Hematopoietic multipotent progenitor cell (in vitro differentiated cells): ENCODE results near the gene CYFIP1. TPM values are rescaled to one million over a fixed set of nuclear protein-coding genes. Genes with fewer than 3 reads are reported as not detected.
A peak's percentile ranks its signal among the peaks of the same experiment; 100 is the strongest.
"Not testable (repeated sequence)": the region's sequence is repeated elsewhere in the genome, so short reads cannot be mapped to it uniquely, and the experiment has no call there.

Source experiments
- DNase-seq, 3 donors: peaks; one replicate each; pipeline ENCODE4 v3.0.0-alpha.2; 2011 to 2015; ENCODE audit warnings: low read depth in 2 of 3, low spot score in 2 of 3
- total RNA-seq: library from RNA; depleted of rRNA; stranded (reverse); fragments of >200 nt; gene quantifications from one replicate; pipeline ENCODE4 v1.2.3, GENCODE V29; 2012

Gene CYFIP1
- total RNA-seq: 110 TPM

DNA sequence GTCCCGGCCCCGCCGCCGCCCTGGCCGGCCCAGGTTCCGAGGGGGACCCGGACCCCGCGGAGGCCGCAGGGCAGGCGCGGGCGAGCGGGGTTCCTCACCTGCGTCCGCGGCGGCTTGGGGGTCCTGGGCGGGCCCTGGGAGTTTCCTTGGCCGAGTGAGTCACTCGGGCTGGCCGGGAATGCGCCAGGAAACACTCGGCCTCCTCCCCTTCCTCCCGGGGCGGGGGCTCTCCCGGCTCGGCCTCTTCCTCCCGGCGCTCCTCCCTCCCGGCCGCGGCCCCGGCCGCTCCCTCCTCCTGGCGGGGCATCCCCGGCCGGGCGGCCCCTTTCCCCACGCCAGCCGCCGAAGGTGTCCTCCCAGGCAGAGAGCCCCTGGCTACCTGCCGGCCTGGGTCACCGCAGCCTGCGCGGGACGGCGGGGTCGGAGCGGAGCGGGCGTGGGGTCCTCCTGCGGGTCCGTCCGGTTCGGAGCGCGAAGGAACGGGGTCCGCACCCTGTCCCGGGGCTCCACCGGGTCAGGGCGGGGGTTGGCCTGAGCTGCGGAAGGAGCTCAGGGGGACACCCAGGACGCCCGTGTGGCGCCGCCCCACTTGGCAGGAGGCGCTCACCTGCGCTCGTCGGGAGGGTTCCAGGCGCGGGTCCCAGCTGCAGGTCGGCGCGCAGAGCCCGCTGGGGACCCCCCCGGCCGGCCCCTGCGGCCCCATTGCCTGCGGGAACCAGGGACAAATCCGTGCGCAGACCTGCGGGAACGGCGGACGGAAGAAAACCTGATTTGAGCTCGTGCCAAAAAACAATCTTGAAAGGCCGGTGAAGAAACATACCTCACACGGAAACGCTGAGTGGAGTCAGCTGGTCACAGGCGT lies at the start of gene CYFIP1:
TSS of gene CYFIP1 (minus strand) at position 180 of the 862 bp plus-strand sequence. CDS start 33,083 bp downstream, outside the sequence.
- peak in 2 of 3 donors; percentile 33 to 64 for DNase-seq

- DNase-seq: no peak
Measured at GRCh38 chr15:23026218-23026617, 46.0 kb upstream of the CYFIP1 start.

DNA sequence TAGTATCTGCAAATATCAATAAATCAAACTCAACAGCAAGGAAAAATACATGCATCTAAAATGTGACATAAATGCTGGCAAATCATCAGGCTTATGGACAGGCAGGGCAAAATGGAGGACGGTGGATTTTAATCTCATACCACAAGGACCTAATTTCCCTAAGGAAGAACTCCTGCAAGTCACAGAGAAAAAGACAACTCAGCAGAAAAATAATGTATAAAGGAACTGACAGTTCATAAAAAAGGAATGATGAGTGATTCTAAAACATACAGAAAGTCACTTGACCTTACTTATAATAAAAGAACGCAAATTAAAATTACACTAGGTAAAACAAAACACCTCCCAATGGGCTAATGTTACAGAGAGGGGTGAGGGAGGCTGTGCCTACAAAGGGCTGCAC lies 42.0 kb upstream of the CYFIP1 start:
- DNase-seq: no peak

DNA sequence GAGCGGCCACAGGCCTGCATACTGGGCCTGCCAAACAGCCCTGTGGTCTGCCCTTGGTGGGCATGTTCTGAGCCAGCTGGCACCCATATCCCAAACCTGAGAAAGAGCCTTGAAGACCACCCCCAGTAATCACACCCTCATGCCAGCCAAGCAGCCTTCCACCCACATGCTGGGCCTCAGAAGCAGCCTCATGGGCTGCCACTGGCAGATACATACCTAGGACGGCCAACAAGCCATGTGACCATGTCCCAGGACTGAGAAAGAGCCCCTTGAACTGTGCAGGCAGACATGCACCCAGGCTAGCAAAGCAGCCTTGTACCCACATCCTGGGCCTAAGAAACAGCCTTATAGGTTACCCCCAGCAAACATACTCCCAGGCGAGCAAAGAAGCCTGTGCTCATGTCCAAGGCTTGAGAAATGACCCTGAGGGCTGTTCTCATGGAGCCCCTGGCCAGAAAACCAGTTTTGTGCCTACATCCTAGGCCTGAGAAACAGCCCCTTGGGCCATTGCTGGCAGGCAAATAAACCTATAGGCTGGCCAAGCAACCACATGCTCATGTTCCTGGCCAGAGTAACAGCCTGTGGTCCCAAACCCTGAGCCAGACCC lies 34.3 kb upstream of the CYFIP1 start:
- no peak for DNase-seq

- DNase-seq: no peak
Measured at GRCh38 chr15:23013681-23014080, 33.5 kb upstream of the CYFIP1 start.

DNA sequence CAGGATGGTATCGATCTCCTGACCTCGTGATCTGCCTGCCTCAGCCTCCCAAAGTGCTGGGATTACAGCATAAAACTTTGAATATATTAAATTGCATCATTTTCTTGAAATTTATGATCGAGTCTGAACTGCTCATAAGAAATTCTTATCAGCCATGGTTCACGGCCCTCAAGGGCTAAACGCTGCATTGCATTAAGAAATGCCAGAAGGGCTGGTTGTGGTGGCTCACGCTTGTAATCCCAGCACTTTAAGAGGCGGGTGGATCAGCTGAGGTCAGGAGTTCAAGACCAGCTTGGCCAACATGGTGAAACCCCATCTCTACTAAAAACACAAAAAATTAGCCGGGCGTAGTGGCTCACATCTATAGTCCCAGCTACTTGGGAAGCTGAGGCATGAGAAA lies 32.4 kb upstream of the CYFIP1 start:
- not testable (repeated sequence) for DNase-seq

- DNase-seq: no peak
Measured at GRCh38 chr15:23003736-23004135, 23.6 kb upstream of the CYFIP1 start.

DNA sequence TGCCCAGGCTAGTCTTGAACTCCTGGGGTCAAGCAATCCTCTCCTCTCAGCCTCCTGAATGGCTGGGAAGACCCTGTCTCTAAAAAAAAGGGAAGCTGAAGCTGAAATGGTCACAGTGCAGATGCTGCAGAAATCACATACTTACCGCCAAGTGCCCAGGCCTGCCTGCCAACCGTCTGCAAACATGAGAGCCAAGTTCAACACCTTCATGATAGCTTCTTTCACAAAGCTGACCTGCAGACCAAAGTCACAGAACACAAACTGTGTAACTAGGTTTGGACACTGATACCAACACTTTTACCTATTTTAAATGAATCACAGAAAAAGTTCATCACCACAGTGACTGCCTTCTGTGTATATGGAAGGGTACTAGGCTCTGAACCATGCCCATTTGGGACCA lies 22.8 kb upstream of the CYFIP1 start:
- no peak for DNase-seq

DNA sequence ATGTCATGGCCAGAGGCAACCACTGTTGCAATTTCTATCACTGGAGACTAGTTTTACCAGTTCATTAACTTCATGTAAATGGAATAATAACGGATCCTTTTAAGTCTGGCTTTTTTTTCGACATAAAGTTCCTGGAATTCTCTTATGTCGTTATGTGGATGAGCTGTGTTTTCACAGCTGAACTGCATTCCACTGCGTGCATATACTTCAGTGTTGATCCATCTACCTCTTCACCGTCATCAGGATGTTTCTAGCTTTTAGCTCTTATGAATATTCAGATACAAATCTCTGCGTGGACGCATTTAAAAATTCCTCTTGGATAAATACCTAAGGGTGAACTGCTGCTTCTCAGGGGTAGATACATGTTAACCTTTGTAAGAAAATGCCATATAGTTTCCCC lies 15.6 kb upstream of the CYFIP1 start:
- DNase-seq: no peak

DNA sequence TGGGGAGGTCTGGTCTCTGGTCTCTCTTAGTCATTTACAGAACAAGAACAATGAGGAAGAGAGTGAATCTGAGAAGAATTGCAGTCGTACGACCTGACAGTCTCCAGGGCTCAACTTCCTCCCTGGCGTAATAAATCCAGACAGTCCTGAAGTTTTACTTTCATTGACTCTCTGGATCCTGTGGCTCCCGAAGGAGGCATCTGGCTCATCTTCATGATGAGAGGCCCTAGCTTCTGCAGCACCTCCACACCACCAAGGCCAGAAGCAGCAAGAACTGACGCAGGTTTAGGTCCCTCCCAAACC lies 11.8 kb upstream of the CYFIP1 start:
- no peak for DNase-seq

- DNase-seq: no peak
Measured at GRCh38 chr15:22989576-22990477, 9.7 kb upstream of the CYFIP1 start.

GRCh38 chr15:22988811-22989210 lies 8.6 kb upstream of the CYFIP1 start:
- no peak for DNase-seq

- DNase-seq: not testable (repeated sequence)
Measured at GRCh38 chr15:22981931-22982330, 1.8 kb upstream of the CYFIP1 start.

GRCh38 chr15:22981051-22981840 lies 1.1 kb upstream of the CYFIP1 start:
- DNase-seq: no peak

GRCh38 chr15:22979238-22980188 lies 655 bp downstream of the CYFIP1 start:
- peak in 2 of 3 donors; percentile 22 to 29 for DNase-seq

GRCh38 chr15:22978691-22979237 lies 1.4 kb downstream of the CYFIP1 start:
- no peak for DNase-seq

DNA sequence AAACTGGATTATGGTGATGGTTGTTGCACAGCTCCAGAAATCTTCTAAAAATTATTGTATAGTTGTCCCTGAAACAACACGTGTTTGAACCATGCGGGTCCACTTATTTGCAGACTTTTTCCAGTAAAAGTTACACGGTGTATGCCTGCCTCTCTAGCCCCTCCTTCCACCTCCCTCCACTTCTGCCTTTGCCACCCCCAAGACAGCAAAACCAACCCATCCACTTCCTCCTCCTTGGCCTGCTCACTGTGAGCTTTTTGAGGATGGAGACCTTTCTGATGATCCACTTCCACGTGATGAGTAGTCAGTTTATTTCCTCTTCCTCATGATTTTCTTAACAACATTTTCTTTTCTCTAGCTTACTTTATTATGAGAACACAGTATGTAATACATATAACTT lies 5.4 kb downstream of the CYFIP1 start:
- peak in 2 of 3 donors; percentile 34 to 52 for DNase-seq

DNA sequence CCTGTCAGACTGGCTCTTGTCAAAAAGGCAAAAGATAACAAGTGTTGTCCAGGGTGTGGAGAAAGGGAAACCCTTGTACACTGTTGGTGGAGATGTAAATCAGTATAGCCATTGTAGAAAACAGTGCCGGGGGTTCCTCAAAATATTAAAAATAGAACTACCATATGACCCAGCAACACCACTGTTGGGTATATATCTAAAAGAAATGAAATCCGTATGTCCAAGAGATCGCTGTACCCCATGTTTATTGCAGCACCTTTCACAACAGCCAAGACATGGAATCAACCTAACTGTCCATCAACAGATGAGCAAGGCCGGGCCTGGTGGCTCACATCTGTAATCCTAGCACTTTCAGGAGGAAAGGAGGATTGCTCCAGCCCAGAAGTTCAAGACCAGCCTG lies 6.2 kb downstream of the CYFIP1 start:
- DNase-seq: no peak

DNA sequence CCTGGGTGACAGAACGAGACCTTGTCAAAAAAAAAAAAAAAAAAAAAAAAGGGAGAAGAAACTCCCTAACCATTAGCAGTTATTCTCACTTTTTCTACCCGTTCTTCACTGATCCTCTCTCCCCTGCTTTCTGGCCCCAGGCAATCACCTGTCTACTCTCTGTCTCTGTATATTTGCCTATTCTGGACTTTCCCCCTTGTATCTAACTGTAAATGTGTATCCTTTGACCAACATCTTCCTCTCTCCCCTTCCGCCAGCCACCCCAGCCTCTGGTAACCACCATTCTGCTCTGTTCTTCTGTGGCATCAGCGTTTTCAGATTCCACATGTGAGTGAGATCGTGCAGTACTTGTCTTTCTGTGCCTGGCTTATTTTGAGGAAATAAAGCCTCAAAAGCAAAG lies 6.9 kb downstream of the CYFIP1 start:
- DNase-seq: peak in 2 of 3 donors; percentile 62 to 80
